Activated B cell treated with CpG ODN at 0.5 μM for 24 hours (primary cell): Measurements from ENCODE around the gene CCDC6. TPM values are rescaled to one million over a fixed set of nuclear protein-coding genes. Genes with fewer than 3 reads are reported as not detected.

ENCODE experiments used
- ATAC-seq: fragments of 200-7000 bp; cut with Tn5 transposase; one replicate; pipeline ENCODE4 v1.10.0; 2021; ENCODE audit warnings: low read depth, mild to moderate bottlenecking, moderate library complexity
- CTCF ChIA-PET: fragments of 350-600 bp; sonication (Branson Sonifier 250); formaldehyde crosslinking; loops from one replicate; lab custom pipeline; 2021; ENCODE audit warnings: antibody characterized with exemption; lab: Charles Lee
- POLR2A ChIA-PET: fragments of 350-600 bp; sonication (Branson Sonifier 250); formaldehyde crosslinking; loops from one replicate; lab custom pipeline; 2021; ENCODE audit warnings: antibody characterized with exemption; lab: Charles Lee
- DNase-seq: peaks from one replicate; pipeline ENCODE4 v3.0.0; 2022
- H3K27ac Mint-ChIP-seq: one replicate; pipeline ENCODE4 v1.8.0; 2020; ENCODE audit warnings: mixed read lengths
- H3K27me3 Mint-ChIP-seq: one replicate; pipeline ENCODE4 v1.8.0; 2021; ENCODE audit warnings: mixed read lengths
- H3K36me3 Mint-ChIP-seq: one replicate; pipeline ENCODE4 v1.8.0; 2021; ENCODE audit warnings: low read depth, mixed read lengths
- H3K4me1 Mint-ChIP-seq: one replicate; pipeline ENCODE4 v1.8.0; 2021; ENCODE audit warnings: mixed read lengths
- H3K4me3 Mint-ChIP-seq: one replicate; pipeline ENCODE4 v1.8.0; 2020; ENCODE audit warnings: mild to moderate bottlenecking, mixed read lengths
- H3K9me3 Mint-ChIP-seq: one replicate; pipeline ENCODE4 v1.8.0; 2020; ENCODE audit warnings: mixed read lengths
- intact Hi-C: fragments of 100-400 bp; cut with micrococcal nuclease; formaldehyde crosslinking; loops from one replicate; pipeline ENCODE4 v1.15.1; 2024
- total RNA-seq: library from RNA; stranded (reverse); gene quantifications from 2 replicates; pipeline ENCODE4 v1.2.3, GENCODE V29; 2022
- TF ChIP-seq, protein P1 (sequence below): fragments of 200-600 bp; IDR thresholded peaks from one replicate; pipeline ENCODE4 v1.8.0; 2022; ENCODE audit warnings: antibody characterized with exemption, mild to moderate bottlenecking

CCDC6 gene
- total RNA-seq, 1 donor from 2014 or later, result 32.2 TPM

DNA sequence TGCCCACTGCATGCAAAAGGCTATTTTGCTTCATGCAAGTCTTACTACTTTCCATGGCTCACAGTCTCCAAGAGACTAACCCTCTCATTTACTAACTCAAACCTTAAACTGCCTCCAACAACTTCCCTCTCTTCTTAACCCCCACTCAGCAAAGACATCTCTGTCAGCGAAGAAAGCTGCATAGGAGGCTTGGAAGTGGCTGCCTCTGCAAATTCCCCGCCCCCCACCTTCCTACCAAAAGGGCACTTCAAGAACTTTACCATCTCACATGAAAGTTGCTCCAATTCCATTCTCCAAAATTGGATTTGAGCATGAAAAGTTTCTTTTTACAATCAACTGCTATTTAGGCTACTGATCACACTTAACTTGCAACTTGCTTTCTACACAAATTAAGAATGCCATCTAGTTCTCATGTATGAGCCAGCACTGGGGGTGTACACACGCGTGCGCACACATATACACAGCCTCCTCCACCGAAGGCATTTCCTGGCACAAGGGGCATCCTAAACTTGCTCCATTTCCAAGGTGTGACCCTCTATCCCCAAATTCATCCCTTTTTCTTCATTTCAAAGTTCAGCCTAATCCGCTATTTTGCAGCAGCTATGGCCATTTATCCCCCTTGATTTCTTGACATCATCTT, 1.8 kb downstream of the CCDC6 start:
- no peak for ATAC-seq
- H3K4me1 Mint-ChIP-seq, result peaks cover 79% of the 10 kb centered on the region
- H3K27me3 Mint-ChIP-seq, result no peaks in the 10 kb centered on the region
- peaks cover 23% of the 10 kb centered on the region for H3K36me3 Mint-ChIP-seq
- H3K9me3 Mint-ChIP-seq, result no peaks in the 10 kb centered on the region
- no peak for DNase-seq
- H3K27ac Mint-ChIP-seq, result peak overlapping the region; percentile 95
- H3K4me3 Mint-ChIP-seq, result peak overlapping the region; percentile 95
- intact Hi-C loops, result loop anchor here (1.0 to 10.0 kb wide), 8 partner anchors 9 to 1517 kb away; partner anchors contain the start of genes CDK1, SLC16A9 and TFAM
- POLR2A ChIA-PET, result interaction anchor here (1.5 to 3.5 kb wide), 8 partner anchors 12 to 1520 kb away, joined by 4 to 69 read pairs (median 22); partner anchors contain the start of gene TFAM
- TF ChIP-seq, protein P1, sequence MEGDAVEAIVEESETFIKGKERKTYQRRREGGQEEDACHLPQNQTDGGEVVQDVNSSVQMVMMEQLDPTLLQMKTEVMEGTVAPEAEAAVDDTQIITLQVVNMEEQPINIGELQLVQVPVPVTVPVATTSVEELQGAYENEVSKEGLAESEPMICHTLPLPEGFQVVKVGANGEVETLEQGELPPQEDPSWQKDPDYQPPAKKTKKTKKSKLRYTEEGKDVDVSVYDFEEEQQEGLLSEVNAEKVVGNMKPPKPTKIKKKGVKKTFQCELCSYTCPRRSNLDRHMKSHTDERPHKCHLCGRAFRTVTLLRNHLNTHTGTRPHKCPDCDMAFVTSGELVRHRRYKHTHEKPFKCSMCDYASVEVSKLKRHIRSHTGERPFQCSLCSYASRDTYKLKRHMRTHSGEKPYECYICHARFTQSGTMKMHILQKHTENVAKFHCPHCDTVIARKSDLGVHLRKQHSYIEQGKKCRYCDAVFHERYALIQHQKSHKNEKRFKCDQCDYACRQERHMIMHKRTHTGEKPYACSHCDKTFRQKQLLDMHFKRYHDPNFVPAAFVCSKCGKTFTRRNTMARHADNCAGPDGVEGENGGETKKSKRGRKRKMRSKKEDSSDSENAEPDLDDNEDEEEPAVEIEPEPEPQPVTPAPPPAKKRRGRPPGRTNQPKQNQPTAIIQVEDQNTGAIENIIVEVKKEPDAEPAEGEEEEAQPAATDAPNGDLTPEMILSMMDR, result no peak
- CTCF ChIA-PET, result interaction anchor here (5.1 kb wide), 1 partner anchor 40 kb away, joined by 125 read pairs; no protein-coding TSS in a partner anchor

DNA sequence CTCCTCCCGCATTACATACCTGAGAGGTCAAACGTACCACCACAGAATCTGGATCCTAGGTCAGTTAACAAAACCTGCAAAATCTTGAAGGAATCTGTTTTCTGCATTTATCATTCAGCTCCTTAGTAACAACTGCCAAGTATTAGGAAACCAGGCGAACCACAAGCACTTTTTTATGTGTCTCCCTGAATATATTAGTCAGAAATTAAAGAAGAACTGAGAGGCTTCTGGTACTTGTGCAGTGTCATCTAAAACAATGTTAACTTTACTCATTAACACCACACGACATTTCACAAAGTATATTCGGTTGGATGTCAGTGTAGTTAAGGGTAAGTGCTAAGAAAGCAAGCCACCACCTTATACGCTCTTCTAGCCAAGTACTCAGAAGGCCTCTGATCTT, 2.5 kb downstream of the CCDC6 start:
- intact Hi-C loops, result loop anchor here (10.0 kb wide), 3 partner anchors 199 to 741 kb away; partner anchors contain the start of gene SLC16A9
- ChIA-PET POLR2A (interaction anchor here (3.5 kb wide), 1 partner anchor 11 kb away, joined by 26 read pairs; no protein-coding TSS in a partner anchor), CTCF (no interaction called here)
- Mint-ChIP-seq H3K4me3 (peak overlapping the region; percentile 95), H3K27me3 (no peaks in the 10 kb centered on the region), H3K27ac (peak overlapping the region; percentile 95), H3K4me1 (peaks cover 84% of the 10 kb centered on the region), H3K36me3 (peaks cover 27% of the 10 kb centered on the region), H3K9me3 (no peaks in the 10 kb centered on the region)
- TF ChIP-seq, protein P1, result no peak
- DNase-seq, result no peak
- no peak for ATAC-seq

DNA sequence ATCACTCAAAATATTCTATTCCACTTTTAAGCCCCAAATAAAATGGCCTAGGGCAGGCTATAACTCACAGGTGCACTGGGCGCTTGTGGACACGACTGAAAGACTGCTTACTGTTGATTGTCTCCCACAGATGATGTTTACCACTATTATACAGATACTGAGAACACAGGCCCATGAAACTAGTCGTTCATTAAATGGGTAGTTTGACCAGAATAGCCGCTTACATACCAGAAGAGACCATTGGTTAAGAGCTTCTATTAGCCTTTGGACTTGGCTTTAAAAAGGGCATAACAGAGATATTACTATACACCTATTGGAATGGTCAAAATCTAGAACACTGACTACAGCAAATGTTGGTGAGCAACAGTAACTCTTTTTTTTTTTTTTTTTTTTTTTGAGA, 4.3 kb downstream of the CCDC6 start:
- Mint-ChIP-seq H3K9me3 (no peaks in the 10 kb centered on the region), H3K27me3 (no peaks in the 10 kb centered on the region), H3K36me3 (peaks cover 33% of the 10 kb centered on the region), H3K4me3 (no peak overlapping the region), H3K27ac (peak overlapping the region; percentile 38), H3K4me1 (peaks cover 78% of the 10 kb centered on the region)
- CTCF ChIA-PET, result interaction anchor here (1.5 kb wide), 1 partner anchor 11 kb away, joined by 3 read pairs; no protein-coding TSS in a partner anchor
- intact Hi-C loops, result loop anchor here (10.0 kb wide), 3 partner anchors 197 to 743 kb away; partner anchors contain the start of gene SLC16A9
- POLR2A ChIA-PET, result interaction anchor here (0.7 to 1.7 kb wide), 3 partner anchors 10 to 17 kb away, joined by 4 to 5 read pairs (median 5); no protein-coding TSS in a partner anchor
- ATAC-seq, result no peak
- TF ChIP-seq, protein P1, result no peak
- DNase-seq, result no peak

DNA sequence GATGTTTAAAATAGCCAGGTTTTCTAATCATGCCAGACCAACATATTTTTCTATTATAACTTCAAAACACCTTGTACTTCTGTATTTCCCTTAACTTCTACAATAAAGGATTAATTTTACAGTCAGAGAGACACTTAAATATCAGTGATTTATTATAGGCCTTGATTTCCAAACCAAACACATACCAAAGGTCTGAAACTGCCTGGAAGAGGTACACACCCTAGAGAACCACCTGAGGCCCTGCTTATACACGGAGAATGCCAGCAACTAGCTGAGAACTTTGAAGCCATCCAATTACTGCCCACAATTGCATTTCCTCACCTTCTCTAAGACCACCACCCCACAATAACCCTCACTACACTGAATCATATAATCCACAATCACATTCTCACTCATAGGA, 4.9 kb downstream of the CCDC6 start:
- no peak overlapping the region for H3K4me3 Mint-ChIP-seq
- H3K27ac Mint-ChIP-seq, result peak overlapping the region; percentile 38
- H3K27me3 Mint-ChIP-seq, result no peaks in the 10 kb centered on the region
- no peak for ATAC-seq
- TF ChIP-seq, protein P1, result no peak
- no peaks in the 10 kb centered on the region for H3K9me3 Mint-ChIP-seq
- intact Hi-C loops, result loop anchor here (10.0 kb wide), 3 partner anchors 197 to 743 kb away; partner anchors contain the start of gene SLC16A9
- ChIA-PET POLR2A (interaction anchor here (0.7 to 1.7 kb wide), 3 partner anchors 10 to 16 kb away, joined by 4 to 5 read pairs (median 5); no protein-coding TSS in a partner anchor), CTCF (interaction anchor here (1.2 to 1.5 kb wide), 2 partner anchors 10 to 37 kb away, joined by 3 to 4 read pairs; no protein-coding TSS in a partner anchor)
- no peak for DNase-seq
- peaks cover 33% of the 10 kb centered on the region for H3K36me3 Mint-ChIP-seq
- peaks cover 77% of the 10 kb centered on the region for H3K4me1 Mint-ChIP-seq
